NCI-H2171 (cell line): ENCODE data around the gene VTI1A.
"Not testable (repeated sequence)": the region's sequence is repeated elsewhere in the genome, so short reads cannot be mapped to it uniquely, and the experiment has no call there.

Experiments
- DNase-seq: peaks from one replicate; lab custom pipeline; 2025; lab: John Stamatoyannopoulos, UW

The VTI1A gene

GRCh38 chr10:112723876-112724275, 276.9 kb downstream of the VTI1A start:
- DNase-seq, result no peak

GRCh38 chr10:112724404-112724991, 277.5 kb downstream of the VTI1A start:
- DNase-seq, result peak; percentile 70

GRCh38 chr10:112728118-112728883, 281.3 kb downstream of the VTI1A start:
- no peak for DNase-seq

GRCh38 chr10:112728997-112729396, 282.0 kb downstream of the VTI1A start:
- DNase-seq, result no peak

GRCh38 chr10:112731450-112731849, 284.4 kb downstream of the VTI1A start:
- not testable (repeated sequence) for DNase-seq

GRCh38 chr10:112732277-112732921, 285.4 kb downstream of the VTI1A start:
- DNase-seq, result no peak

- DNase-seq, result no peak
Measured at GRCh38 chr10:112735041-112735695, 288.2 kb downstream of the VTI1A start.

GRCh38 chr10:112738606-112739591, 291.9 kb downstream of the VTI1A start:
- DNase-seq, result no peak

- no peak for DNase-seq
Measured at GRCh38 chr10:112739592-112740353, 292.8 kb downstream of the VTI1A start.

- no peak for DNase-seq
Measured at GRCh38 chr10:112741830-112742402, 294.9 kb downstream of the VTI1A start.

- DNase-seq, result no peak
Measured at GRCh38 chr10:112744181-112745096, 297.4 kb downstream of the VTI1A start.

- DNase-seq, result no peak
Measured at GRCh38 chr10:112746329-112746728, 299.3 kb downstream of the VTI1A start.

- no peak for DNase-seq
Measured at GRCh38 chr10:112750427-112751167, 303.6 kb downstream of the VTI1A start.

GRCh38 chr10:112751651-112752050, 304.6 kb downstream of the VTI1A start:
- DNase-seq, result no peak

- no peak for DNase-seq
Measured at GRCh38 chr10:112752288-112752687, 305.3 kb downstream of the VTI1A start.

- no peak for DNase-seq
Measured at GRCh38 chr10:112753961-112754411, 307.0 kb downstream of the VTI1A start.

GRCh38 chr10:112755446-112756234, 308.6 kb downstream of the VTI1A start:
- no peak for DNase-seq

GRCh38 chr10:112756235-112756527, 309.2 kb downstream of the VTI1A start:
- no peak for DNase-seq
